Embryonic facial prominence (tissue), 1 donor: Measurements from ENCODE around the gene ZNF479.
"Not testable (repeated sequence)": the region's sequence is repeated elsewhere in the genome, so short reads cannot be mapped to it uniquely, and the experiment has no call there.

Experiments
- DNase-seq: peaks from one replicate; pipeline ENCODE4 v3.0.0-alpha.2; 2016; ENCODE audit errors: extremely low spot score

The ZNF479 gene

GRCh38 chr7:57132336-57132735 is at the start of gene ZNF479:
TSS of gene ZNF479 (minus strand) at chr7:57132436. CDS start at chr7:57132324, 112 bp downstream.
- not testable (repeated sequence) for DNase-seq

- DNase-seq, result no peak
Measured at GRCh38 chr7:57182031-57182430, 49.8 kb upstream of the ZNF479 start.

- no peak for DNase-seq
Measured at GRCh38 chr7:57181281-57181680, 49.0 kb upstream of the ZNF479 start.

GRCh38 chr7:57179776-57180415 is 47.7 kb upstream of the ZNF479 start:
- DNase-seq, result no peak

- no peak for DNase-seq
Measured at GRCh38 chr7:57178768-57179139, 46.5 kb upstream of the ZNF479 start.

- DNase-seq, result no peak
Measured at GRCh38 chr7:57177856-57178767, 45.9 kb upstream of the ZNF479 start.

- DNase-seq, result no peak
Measured at GRCh38 chr7:57176928-57177635, 44.8 kb upstream of the ZNF479 start.

GRCh38 chr7:57165285-57165899 is 33.2 kb upstream of the ZNF479 start:
- no peak for DNase-seq

GRCh38 chr7:57120123-57120784 is 12.0 kb downstream of the ZNF479 start:
- DNase-seq, result not testable (repeated sequence)
